OCI-LY3 (cell line): Measurements from ENCODE around the gene CCRL2.

ENCODE experiments used
- H2AFZ ChIP-seq: fragments of 200-600, 300-600 bp; shearing (Covaris generic); 2 replicates; pipeline ENCODE4 v1.6.0; 2014; ENCODE audit warnings: antibody characterized with exemption, low read depth, low read length
- H3K27ac ChIP-seq: fragments of 200-600, 300-600 bp; sonication (generic); 2 replicates; pipeline ENCODE4 v1.5.1; 2014; ENCODE audit warnings: mild to moderate bottlenecking, low read length, moderate library complexity, mixed read lengths
- H3K27me3 ChIP-seq: fragments of 200-600, 300-600 bp; sonication (generic); 2 replicates; pipeline ENCODE4 v1.6.1; 2014; ENCODE audit warnings: low read depth, low read length, mixed read lengths
- H3K36me3 ChIP-seq: fragments of 200-600, 300-600 bp; sonication (generic); replicated peaks from 2 replicates; pipeline ENCODE3; 2014; ENCODE audit warnings: low read depth, low read length, mixed read lengths
- H3K4me1 ChIP-seq: fragments of 300-600, 200-600 bp; sonication (generic); 2 replicates; pipeline ENCODE4 v1.6.1; 2014; ENCODE audit warnings: low read length, mixed read lengths
- H3K4me2 ChIP-seq: fragments of 200-600, 300-600 bp; sonication (generic); 2 replicates; pipeline ENCODE4 v1.6.1; 2014; ENCODE audit warnings: low read length, mixed read lengths
- H3K4me3 ChIP-seq: fragments of 300-600, 200-600 bp; sonication (generic); 2 replicates; pipeline ENCODE4 v1.5.1; 2014; ENCODE audit warnings: antibody characterized with exemption, mild to moderate bottlenecking, low read length, moderate library complexity
- H3K79me2 ChIP-seq: fragments of 300-600, 200-600 bp; shearing (Covaris generic); 2 replicates; pipeline ENCODE4 v1.6.1; 2014; ENCODE audit warnings: mild to moderate bottlenecking, low read length, mixed read lengths
- H3K9ac ChIP-seq: fragments of 300-600, 200-600 bp; shearing (Covaris generic); 2 replicates; pipeline ENCODE4 v1.6.0; 2014; ENCODE audit warnings: mild to moderate bottlenecking, low read length, moderate library complexity
- H3K9me3 ChIP-seq: fragments of 200-600, 300-600 bp; shearing (Covaris generic); 2 replicates; pipeline ENCODE4 v1.6.1; 2014; ENCODE audit warnings: low read length, mixed read lengths; ENCODE audit not compliant: insufficient read depth
- H4K20me1 ChIP-seq: fragments of 200-600, 300-600 bp; sonication (generic); 2 replicates; pipeline ENCODE4 v1.6.1; 2016; ENCODE audit warnings: low read length, mixed read lengths; ENCODE audit not compliant: insufficient read depth
- EZH2phosphoT487 ChIP-seq: fragments of 200-600 bp; shearing (Covaris generic); IDR thresholded peaks from 2 replicates; pipeline ENCODE4 v1.6.1; 2018; ENCODE audit warnings: antibody characterized with exemption, mixed run types, low read depth
- TF ChIP-seq, protein P1 (sequence below): fragments of 200-600, 300-600 bp; sonication (generic); IDR thresholded peaks from 2 replicates; pipeline ENCODE4 v1.5.1; 2014; ENCODE audit warnings: antibody characterized with exemption, low read length, low read depth

Gene CCRL2

DNA sequence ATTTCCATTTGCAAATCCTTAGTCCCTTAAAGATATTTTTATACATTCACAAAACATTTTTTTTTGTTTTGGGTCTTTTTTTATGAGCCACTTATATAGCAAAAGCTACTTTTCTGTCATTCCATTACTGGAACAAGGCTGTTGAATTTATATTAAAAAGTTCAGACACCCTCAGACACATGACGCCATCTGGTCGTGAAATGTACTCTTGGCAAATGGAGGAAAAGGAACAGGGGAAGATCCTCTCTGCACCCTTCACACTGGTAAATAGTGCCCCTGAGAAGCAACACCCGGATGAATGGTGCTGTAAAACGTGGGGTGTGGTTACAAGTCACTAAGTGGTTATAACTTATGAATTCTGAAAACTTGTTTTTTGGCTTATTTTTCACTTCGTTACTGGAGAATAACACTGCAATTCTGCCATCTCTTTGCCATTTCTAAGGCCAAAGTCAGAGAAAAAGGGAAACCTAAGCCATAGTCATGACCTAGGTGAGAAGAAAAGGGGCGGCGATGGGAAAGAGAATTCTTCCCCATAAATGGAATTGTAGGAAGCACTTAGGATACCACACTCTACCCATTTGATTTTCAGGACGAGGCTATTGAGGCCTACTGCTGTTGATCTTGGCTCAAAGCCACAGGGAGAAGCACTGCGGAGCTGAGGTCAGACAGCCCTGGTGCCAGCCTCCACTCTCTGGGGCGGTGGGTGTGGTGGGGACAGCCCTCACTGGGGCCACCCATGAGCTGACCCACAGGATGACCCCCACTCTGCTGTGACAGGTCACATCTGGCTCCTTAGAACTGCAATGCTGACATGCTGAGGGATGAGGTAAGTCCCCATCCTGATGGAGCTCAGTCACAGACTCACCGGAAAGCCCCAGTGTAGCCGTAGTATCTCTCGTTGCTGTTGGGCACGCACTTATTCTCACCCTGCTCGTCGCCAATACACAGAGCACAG lies 35.8 kb downstream of the CCRL2 start:
- no peak overlapping the region for H3K4me2 ChIP-seq
- no peak overlapping the region for H3K4me3 ChIP-seq
- H3K9me3 ChIP-seq: no peaks in the 10 kb centered on the region
- H2AFZ ChIP-seq: no peak overlapping the region
- peaks cover 18% of the 10 kb centered on the region for H3K4me1 ChIP-seq
- H3K27me3 ChIP-seq: peaks cover 9% of the 10 kb centered on the region
- H3K27ac ChIP-seq: no peak overlapping the region
- H3K9ac ChIP-seq: no peak overlapping the region
- H3K36me3 ChIP-seq: no peaks in the 10 kb centered on the region
- H3K79me2 ChIP-seq: no peaks in the 10 kb centered on the region
- H4K20me1 ChIP-seq: no peaks in the 10 kb centered on the region
- TF ChIP-seq, protein P1, sequence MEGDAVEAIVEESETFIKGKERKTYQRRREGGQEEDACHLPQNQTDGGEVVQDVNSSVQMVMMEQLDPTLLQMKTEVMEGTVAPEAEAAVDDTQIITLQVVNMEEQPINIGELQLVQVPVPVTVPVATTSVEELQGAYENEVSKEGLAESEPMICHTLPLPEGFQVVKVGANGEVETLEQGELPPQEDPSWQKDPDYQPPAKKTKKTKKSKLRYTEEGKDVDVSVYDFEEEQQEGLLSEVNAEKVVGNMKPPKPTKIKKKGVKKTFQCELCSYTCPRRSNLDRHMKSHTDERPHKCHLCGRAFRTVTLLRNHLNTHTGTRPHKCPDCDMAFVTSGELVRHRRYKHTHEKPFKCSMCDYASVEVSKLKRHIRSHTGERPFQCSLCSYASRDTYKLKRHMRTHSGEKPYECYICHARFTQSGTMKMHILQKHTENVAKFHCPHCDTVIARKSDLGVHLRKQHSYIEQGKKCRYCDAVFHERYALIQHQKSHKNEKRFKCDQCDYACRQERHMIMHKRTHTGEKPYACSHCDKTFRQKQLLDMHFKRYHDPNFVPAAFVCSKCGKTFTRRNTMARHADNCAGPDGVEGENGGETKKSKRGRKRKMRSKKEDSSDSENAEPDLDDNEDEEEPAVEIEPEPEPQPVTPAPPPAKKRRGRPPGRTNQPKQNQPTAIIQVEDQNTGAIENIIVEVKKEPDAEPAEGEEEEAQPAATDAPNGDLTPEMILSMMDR: peak; percentile 97
- no peak for TF ChIP-seq EZH2phosphoT487

DNA sequence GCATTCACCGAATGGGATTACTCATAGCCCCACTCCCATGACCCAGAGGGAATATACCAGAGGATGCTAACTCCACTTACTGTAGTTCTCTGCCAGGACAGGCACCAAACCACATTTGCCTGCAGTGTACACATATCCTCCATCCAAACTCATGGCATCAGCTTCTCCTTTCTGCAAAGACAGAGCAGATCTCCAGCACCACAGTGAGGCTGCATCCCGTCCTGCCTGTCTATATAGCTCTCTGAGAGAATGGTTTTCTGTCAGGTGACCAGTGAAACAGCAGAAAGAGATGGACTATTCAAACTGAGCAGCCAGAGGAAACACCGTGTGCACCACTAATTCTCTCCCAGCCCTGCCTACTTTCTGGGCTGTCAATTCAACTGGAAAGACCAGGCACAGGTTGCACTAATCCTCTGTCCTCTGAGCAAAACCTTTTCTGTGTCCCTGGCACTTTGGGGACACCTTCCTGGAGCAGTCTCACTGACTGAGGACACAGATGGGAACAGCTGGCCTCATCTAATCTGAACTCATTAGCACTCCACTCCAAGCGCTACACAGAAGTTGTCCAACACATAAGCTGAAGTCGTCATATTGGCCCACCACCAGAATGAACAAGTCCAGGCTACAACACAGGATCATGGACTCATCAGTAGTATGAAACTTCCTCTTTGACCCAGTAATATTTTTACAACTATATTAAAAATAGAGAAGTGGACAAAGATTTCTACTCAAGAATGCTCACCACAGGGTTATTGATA lies 40.3 kb downstream of the CCRL2 start:
- Histone ChIP-seq H3K4me2 (no peak overlapping the region), H3K4me3 (no peak overlapping the region), H3K4me1 (no peaks in the 10 kb centered on the region), H4K20me1 (no peaks in the 10 kb centered on the region), H3K9ac (no peak overlapping the region), H3K27me3 (peaks cover 34% of the 10 kb centered on the region), H3K9me3 (no peaks in the 10 kb centered on the region), H2AFZ (no peak overlapping the region), H3K27ac (no peak overlapping the region), H3K36me3 (no peaks in the 10 kb centered on the region), H3K79me2 (no peaks in the 10 kb centered on the region)
- TF ChIP-seq, protein P1: no peak
- TF ChIP-seq EZH2phosphoT487: no peak

DNA sequence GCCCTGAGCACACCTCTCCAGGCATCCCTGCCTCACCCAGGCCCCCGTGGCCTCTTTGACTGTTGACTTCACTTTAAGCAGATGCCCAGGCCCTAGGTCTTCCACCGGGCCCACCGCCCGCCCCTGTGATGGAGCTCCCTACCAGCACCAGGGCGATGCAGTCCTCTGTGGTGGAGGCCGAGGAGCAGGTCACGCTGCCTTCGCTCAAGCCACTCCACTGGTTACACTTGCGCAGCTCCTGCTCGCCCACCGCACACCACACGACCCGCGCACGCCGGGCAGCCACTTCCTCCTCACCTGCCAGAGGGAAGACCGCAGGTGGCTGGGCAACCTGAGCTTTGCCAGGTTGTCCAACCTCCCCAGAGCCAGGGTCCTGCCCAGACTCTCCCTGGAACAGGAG lies 41.7 kb downstream of the CCRL2 start:
- Histone ChIP-seq H3K4me2 (no peak overlapping the region), H4K20me1 (no peaks in the 10 kb centered on the region)

More for the DNA sequence above, 41.7 kb downstream of the CCRL2 start:
- Histone ChIP-seq H3K27ac (no peak overlapping the region), H3K4me3 (no peak overlapping the region), H3K36me3 (no peaks in the 10 kb centered on the region), H3K9ac (no peak overlapping the region), H2AFZ (no peak overlapping the region), H3K4me1 (no peaks in the 10 kb centered on the region), H3K9me3 (no peaks in the 10 kb centered on the region), H3K79me2 (no peaks in the 10 kb centered on the region), H3K27me3 (peaks cover 47% of the 10 kb centered on the region)
- no peak for TF ChIP-seq EZH2phosphoT487
- TF ChIP-seq, protein P1: no peak
